Astrocyte of the spinal cord (primary cell): Measurements from ENCODE around the gene ZNF830.
"Not testable (repeated sequence)": the region's sequence is repeated elsewhere in the genome, so short reads cannot be mapped to it uniquely, and the experiment has no call there.

Source experiments
- DNase-seq: peaks from one replicate; pipeline ENCODE4 v3.0.0; 2011; ENCODE audit warnings: low read depth, low spot score
- H3K4me3 ChIP-seq: 2 replicates; pipeline ENCODE4 v1.5.1; 2011; ENCODE audit warnings: low read depth, mild to moderate bottlenecking, low read length, moderate library complexity
- in situ Hi-C: cut with HindIII; loops from 2 replicates; pipeline ENCODE4 v1.10.0; 2017; ENCODE audit warnings: low sequenced_read_pairs
- TF ChIP-seq, protein P1 (sequence below): IDR thresholded peaks from 2 replicates; pipeline ENCODE4 v1.5.1; 2012; ENCODE audit warnings: low read depth, mild to moderate bottlenecking, low read length, inconsistent platforms

Gene ZNF830

DNA sequence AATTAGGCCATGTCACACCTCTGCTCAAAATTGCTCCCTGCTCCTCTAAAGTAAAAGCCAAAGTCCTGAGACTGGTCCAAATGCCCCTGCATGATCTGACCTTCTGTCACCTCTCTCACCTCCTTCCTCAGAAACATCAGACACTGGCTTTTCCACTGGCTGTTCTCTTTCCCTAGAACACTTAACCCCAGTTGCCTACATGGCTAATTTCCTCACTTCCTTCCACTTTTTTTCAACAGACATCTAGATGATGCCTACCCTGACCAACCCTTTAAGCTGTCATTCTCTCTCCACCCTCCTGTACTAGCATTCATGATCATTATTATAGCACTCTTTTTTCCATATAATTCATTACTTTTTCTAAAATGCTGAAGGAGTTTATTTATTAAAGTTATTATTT lies 31.1 kb upstream of the ZNF830 start:
- no peak for DNase-seq
- in situ Hi-C loops: no loop called here
- H3K4me3 ChIP-seq: no peak overlapping the region
- TF ChIP-seq, protein P1, sequence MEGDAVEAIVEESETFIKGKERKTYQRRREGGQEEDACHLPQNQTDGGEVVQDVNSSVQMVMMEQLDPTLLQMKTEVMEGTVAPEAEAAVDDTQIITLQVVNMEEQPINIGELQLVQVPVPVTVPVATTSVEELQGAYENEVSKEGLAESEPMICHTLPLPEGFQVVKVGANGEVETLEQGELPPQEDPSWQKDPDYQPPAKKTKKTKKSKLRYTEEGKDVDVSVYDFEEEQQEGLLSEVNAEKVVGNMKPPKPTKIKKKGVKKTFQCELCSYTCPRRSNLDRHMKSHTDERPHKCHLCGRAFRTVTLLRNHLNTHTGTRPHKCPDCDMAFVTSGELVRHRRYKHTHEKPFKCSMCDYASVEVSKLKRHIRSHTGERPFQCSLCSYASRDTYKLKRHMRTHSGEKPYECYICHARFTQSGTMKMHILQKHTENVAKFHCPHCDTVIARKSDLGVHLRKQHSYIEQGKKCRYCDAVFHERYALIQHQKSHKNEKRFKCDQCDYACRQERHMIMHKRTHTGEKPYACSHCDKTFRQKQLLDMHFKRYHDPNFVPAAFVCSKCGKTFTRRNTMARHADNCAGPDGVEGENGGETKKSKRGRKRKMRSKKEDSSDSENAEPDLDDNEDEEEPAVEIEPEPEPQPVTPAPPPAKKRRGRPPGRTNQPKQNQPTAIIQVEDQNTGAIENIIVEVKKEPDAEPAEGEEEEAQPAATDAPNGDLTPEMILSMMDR: no peak

DNA sequence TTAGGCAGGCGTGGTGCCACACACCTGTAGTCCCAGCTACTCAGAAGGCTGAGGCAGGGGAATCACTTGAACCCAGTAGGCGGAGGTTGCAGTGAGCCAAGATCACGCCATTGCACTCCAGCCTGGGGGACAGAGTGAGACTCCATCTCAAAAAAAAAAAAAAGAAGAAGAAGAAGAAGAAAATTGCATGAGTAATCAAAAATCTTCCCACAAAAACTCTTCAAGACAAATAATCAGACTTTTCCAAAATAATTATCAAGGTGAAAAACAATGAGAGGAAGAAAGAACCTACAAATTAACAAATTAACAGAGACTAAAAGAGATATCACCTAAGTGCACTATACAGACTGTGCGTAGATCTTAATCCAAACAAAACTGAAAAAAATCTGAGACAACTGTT lies 10.6 kb upstream of the ZNF830 start:
- in situ Hi-C loops, DNase-seq: not testable (repeated sequence)

DNA sequence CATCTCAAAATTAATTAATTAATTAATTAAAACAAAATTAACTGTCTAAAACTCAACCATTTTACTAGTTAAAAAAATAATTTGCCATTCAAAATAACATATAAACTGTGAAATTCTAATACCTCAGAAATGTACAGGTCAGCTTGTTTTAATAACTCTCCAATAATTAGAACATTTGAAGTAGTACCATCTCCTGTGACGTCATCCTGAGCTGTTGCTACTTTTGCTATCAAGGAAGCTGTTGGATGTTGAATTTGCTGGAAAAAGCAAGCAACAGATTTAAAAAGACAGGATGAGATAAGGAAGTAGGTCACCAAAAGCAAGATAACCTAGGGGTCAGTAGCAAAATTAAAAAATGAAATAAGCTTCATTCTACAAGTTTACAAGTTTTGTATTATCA lies 2.9 kb upstream of the ZNF830 start:
- in situ Hi-C loops: no loop called here

More for the DNA sequence above, 10.6 kb upstream of the ZNF830 start:
- not testable (repeated sequence) for H3K4me3 ChIP-seq

DNA sequence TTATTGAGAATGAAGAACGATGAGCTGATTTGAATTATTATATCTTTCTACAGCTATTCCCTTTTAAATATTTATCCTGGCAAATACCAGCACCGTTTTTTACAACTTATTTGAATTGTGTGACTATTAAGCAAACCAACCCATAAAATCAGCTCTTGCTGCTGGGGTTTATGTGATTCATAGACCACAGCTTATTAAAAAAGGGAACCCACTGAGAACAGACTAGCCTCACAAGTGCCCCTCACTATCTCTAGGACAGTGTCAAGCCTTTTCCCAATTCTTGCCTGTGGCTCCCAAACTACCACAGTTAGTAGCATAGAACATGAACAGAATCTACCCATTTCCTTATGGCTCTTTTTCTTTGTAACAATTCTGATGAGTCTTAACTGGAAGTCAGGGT lies 12.8 kb downstream of the ZNF830 start:
- TF ChIP-seq, protein P1: no peak
- in situ Hi-C loops: no loop called here
- no peak overlapping the region for H3K4me3 ChIP-seq
- no peak for DNase-seq

More for the DNA sequence above, 2.9 kb upstream of the ZNF830 start:
- TF ChIP-seq, protein P1: no peak
- no peak overlapping the region for H3K4me3 ChIP-seq
- no peak for DNase-seq

DNA sequence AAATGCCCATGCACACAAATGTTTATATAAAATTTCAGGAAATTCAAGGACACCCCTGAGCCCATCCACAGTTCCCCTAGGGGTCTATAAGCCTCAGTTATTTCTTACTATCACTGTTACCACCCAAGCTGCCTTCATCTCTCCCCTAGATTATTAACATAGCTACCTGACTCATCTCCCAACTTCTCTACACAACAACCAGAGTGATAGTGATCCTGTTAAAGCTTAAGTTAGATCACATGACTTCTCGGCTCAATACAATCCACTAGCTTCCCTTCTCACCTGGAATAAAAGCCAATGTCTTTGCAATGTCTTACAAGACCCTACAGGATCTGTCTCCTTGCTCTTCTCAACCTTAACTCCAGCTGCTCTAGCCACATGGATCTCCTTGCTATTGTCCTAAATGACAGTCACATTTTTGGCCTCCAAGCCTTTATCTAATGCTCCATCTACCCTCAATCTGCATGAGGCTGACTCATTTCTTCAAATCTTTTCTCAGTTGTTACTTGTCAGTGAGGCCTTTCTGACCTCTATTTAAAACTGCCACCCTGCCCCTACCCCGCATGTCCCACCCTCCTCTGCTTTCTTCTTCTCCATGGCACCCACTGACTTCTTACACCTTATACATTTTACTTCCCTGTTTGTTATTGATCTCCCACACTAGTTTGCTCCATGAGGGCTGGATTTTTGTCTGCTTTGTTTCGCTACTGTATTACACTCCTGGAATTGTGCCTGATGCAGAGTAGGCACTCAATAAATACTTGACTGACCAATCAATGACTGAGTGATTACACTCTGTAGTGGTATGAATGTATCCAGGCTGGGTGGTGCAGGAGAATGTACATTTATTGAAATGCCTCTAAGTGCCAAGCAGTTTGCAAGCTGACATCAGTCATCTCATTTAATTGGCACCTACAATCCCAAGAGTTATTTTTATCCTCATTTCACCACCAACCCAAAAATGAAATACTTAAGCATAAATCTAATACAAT lies 13.8 kb downstream of the ZNF830 start:
- no peak overlapping the region for H3K4me3 ChIP-seq
- in situ Hi-C loops: no loop called here
- DNase-seq: no peak
- TF ChIP-seq, protein P1: no peak

DNA sequence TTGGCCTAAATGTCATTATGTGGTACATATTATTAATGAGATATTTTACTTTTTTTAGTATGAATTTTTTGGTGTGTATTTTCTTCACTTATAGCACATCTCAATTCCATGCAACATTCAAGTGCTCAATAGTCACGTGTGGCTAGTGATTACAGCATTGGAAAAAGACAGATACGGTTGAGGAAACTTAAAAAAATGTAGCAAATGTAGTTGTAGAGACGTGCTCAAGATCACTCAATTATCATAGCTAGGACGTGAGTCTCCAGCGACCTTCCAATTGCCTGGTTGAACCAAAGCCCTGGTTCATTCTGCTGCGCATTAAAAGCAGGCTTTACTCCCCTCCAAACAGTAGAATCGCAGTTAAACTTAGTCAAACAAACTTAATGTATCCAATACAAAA lies 17.8 kb downstream of the ZNF830 start:
- TF ChIP-seq, protein P1: no peak
- in situ Hi-C loops: no loop called here
- H3K4me3 ChIP-seq: no peak overlapping the region

DNA sequence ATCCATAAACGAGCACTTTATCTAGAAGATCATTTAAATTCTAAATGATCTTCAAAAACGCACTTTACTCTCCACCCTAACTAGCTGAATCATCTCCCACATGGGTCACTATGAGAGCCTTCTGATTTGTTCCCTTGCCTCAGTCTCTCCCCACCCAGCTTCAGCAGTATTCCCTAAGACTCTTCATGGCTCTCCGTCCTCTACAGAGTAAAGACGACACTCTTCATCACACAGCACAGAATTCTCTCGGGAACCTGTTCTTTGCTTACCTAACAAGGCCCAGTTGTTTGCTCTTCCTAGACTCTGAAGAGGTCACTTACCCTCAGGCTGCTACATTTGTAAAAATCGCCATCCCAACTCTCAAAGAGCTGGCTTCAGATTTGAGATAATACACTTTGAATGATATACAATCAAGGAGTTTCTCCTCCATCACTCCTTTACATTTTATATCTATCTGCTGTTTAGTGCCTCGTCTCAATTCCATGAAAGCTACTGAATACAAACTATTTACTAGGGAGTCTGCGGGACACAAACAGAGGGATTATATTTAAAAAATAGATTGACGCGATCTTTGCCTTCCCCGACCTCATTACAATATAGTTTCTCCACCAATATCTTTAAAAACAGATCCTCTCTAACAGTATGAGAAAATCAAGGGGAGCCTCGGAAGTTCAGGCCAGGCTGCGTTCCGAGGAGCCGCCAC lies 18.5 kb downstream of the ZNF830 start:
- in situ Hi-C loops: no loop called here
- peak overlapping the region; percentile 66 for H3K4me3 ChIP-seq
- DNase-seq: no peak
- TF ChIP-seq, protein P1: no peak

More for the DNA sequence above, 17.8 kb downstream of the ZNF830 start:
- no peak for DNase-seq
